GM18499 (cell line): ENCODE results near the gene GYPE.
A peak's percentile ranks its signal among the peaks of the same experiment; 100 is the strongest.
"Not testable (repeated sequence)": the region's sequence is repeated elsewhere in the genome, so short reads cannot be mapped to it uniquely, and the experiment has no call there.

Experiments
- ATAC-seq: cut with Tn5 transposase; IDR thresholded peaks from one replicate; pipeline ENCODE4 v1.9.1; 2021; ENCODE audit warnings: moderate number of reproducible peaks; ENCODE audit not compliant: insufficient read depth, unreplicated experiment

Gene GYPE

GRCh38 chr4:143905440-143905839, at the start of gene GYPE:
Gene GYPE, minus strand, starts transcription at chr4:143905559. Its CDS starts 52 bp downstream, at chr4:143905507.
- not testable (repeated sequence) for ATAC-seq

GRCh38 chr4:143951458-143951972, 46.2 kb upstream of the GYPE start:
- not testable (repeated sequence) for ATAC-seq

GRCh38 chr4:143950967-143951366, 45.6 kb upstream of the GYPE start:
- ATAC-seq, result not testable (repeated sequence)

- not testable (repeated sequence) for ATAC-seq
Observed at GRCh38 chr4:143950185-143950584, 44.8 kb upstream of the GYPE start.

- not testable (repeated sequence) for ATAC-seq
Observed at GRCh38 chr4:143947493-143947892, 42.1 kb upstream of the GYPE start.

- ATAC-seq, result not testable (repeated sequence)
Observed at GRCh38 chr4:143940708-143941107, 35.3 kb upstream of the GYPE start.

- ATAC-seq, result no peak
Observed at GRCh38 chr4:143939528-143939927, 34.2 kb upstream of the GYPE start.

- not testable (repeated sequence) for ATAC-seq
Observed at GRCh38 chr4:143938890-143939289, 33.5 kb upstream of the GYPE start.

- no peak for ATAC-seq
Observed at GRCh38 chr4:143921181-143921580, 15.8 kb upstream of the GYPE start.

- not testable (repeated sequence) for ATAC-seq
Observed at GRCh38 chr4:143916485-143916884, 11.1 kb upstream of the GYPE start.

GRCh38 chr4:143912478-143912877, 7.1 kb upstream of the GYPE start:
- ATAC-seq, result not testable (repeated sequence)

GRCh38 chr4:143911528-143912417, 6.4 kb upstream of the GYPE start:
- ATAC-seq, result not testable (repeated sequence)

GRCh38 chr4:143910906-143911305, 5.5 kb upstream of the GYPE start:
- not testable (repeated sequence) for ATAC-seq

- peak; percentile 40 for ATAC-seq
Observed at GRCh38 chr4:143907811-143908210, 2.5 kb upstream of the GYPE start.

- not testable (repeated sequence) for ATAC-seq
Observed at GRCh38 chr4:143904431-143904830, 928 bp downstream of the GYPE start.

GRCh38 chr4:143890323-143890722, 15.0 kb downstream of the GYPE start:
- not testable (repeated sequence) for ATAC-seq

GRCh38 chr4:143888189-143888588, 17.2 kb downstream of the GYPE start:
- not testable (repeated sequence) for ATAC-seq

- ATAC-seq, result not testable (repeated sequence)
Observed at GRCh38 chr4:143884965-143885364, 20.4 kb downstream of the GYPE start.

GRCh38 chr4:143883529-143883928, 21.8 kb downstream of the GYPE start:
- ATAC-seq, result no peak

- no peak for ATAC-seq
Observed at GRCh38 chr4:143882892-143883291, 22.5 kb downstream of the GYPE start.

- ATAC-seq, result not testable (repeated sequence)
Observed at GRCh38 chr4:143879561-143879960, 25.8 kb downstream of the GYPE start.
